CD14-positive monocyte (primary cell): ENCODE data around the gene RYR2. TPM values are rescaled to one million over a fixed set of nuclear protein-coding genes. Genes with fewer than 3 reads are reported as not detected.

Experiments used
- DNase-seq, 3 donors: peaks; one replicate each; pipeline ENCODE4 v3.0.0-alpha.2; 2011 to 2022
- H2AFZ ChIP-seq: 2 replicates; pipeline ENCODE4 v1.6.0; 2012; ENCODE audit warnings: mild to moderate bottlenecking, low read depth, low read length, inconsistent platforms; ENCODE audit not compliant: insufficient read depth, poor library complexity, severe bottlenecking
- H3K27ac ChIP-seq, 2 donors: 1 replicate in 1 of 2; 2 replicates in 1 of 2; pipeline ENCODE4 v1.5.1; 2012 to 2013; ENCODE audit warnings: low read length in 2 of 2, control low read depth in 1 of 2, inconsistent platforms in 1 of 2, low read depth in 1 of 2, mild to moderate bottlenecking in 1 of 2
- H3K27me3 ChIP-seq, 2 donors: one replicate each; pipeline versions ENCODE4 v1.6.0 to v1.6.1; 2011 to 2013; ENCODE audit warnings: low read length in 2 of 2; ENCODE audit not compliant: control insufficient read depth in 2 of 2, insufficient read depth in 2 of 2
- H3K36me3 ChIP-seq, 2 donors: replicated peaks in 1 of 2; 1 replicate in 1 of 2; 2 replicates in 1 of 2; pipeline versions ENCODE4 v1.5.1 to v1.6.1; 2012 to 2013; ENCODE audit warnings: low read length in 2 of 2, control low read depth in 1 of 2, inconsistent platforms in 1 of 2, mild to moderate bottlenecking in 1 of 2; ENCODE audit not compliant: insufficient read depth in 2 of 2, control insufficient read depth in 1 of 2
- H3K4me1 ChIP-seq, 2 donors: 1 replicate in 1 of 2; 2 replicates in 1 of 2; pipeline versions ENCODE4 v1.5.1 to v1.6.1; 2012 to 2013; ENCODE audit warnings: low read length in 2 of 2, control low read depth in 1 of 2, inconsistent platforms in 1 of 2, mild to moderate bottlenecking in 1 of 2, moderate library complexity in 1 of 2; ENCODE audit not compliant: insufficient read depth in 2 of 2, control insufficient read depth in 1 of 2
- H3K4me2 ChIP-seq: replicated peaks from 2 replicates; pipeline ENCODE3; 2012; ENCODE audit warnings: low read length, moderate library complexity, mild to moderate bottlenecking; ENCODE audit not compliant: poor library complexity, severe bottlenecking; ENCODE audit errors: extremely low read depth
- H3K4me3 ChIP-seq, 3 experiments: fragments of 200-600 bp in 1 of 3; sonication (generic) in 1 of 3; replicated peaks in 1 of 3; 1 replicate in 2 of 3; 2 replicates in 1 of 3; pipeline ENCODE4 v1.5.1; 2011 to 2013; ENCODE audit warnings: low read length in 3 of 3, mild to moderate bottlenecking in 3 of 3, control low read depth in 2 of 3, low read depth in 2 of 3, inconsistent platforms in 1 of 3, moderate library complexity in 1 of 3
- H3K79me2 ChIP-seq: 2 replicates; pipeline ENCODE4 v1.6.0; 2012; ENCODE audit warnings: mild to moderate bottlenecking, control low read depth, inconsistent platforms, low read length, moderate library complexity; ENCODE audit not compliant: insufficient read depth
- H3K9ac ChIP-seq: 2 replicates; pipeline ENCODE4 v1.6.0; 2017; ENCODE audit warnings: low read length, mild to moderate bottlenecking; ENCODE audit not compliant: insufficient read depth, poor library complexity, severe bottlenecking
- H3K9me3 ChIP-seq, 2 donors: replicated peaks in 1 of 2; 1 replicate in 1 of 2; 2 replicates in 1 of 2; pipeline versions ENCODE4 v1.5.1 to v1.6.1; 2012 to 2013; ENCODE audit warnings: low read length in 2 of 2, control low read depth in 1 of 2; ENCODE audit not compliant: control insufficient read depth in 1 of 2, insufficient read depth in 1 of 2
- H4K20me1 ChIP-seq: 2 replicates; pipeline ENCODE4 v1.6.0; 2012; ENCODE audit warnings: mild to moderate bottlenecking, low read length, control low read depth, moderate library complexity; ENCODE audit not compliant: insufficient read depth
- H3K27ac Mint-ChIP-seq, 7 donors: one replicate each; pipeline ENCODE4 v1.8.0; 2020; ENCODE audit warnings: mild to moderate bottlenecking in 7 of 7, mixed read lengths in 7 of 7, moderate library complexity in 6 of 7, inconsistent platforms in 2 of 7
- H3K27me3 Mint-ChIP-seq, 3 donors: one replicate each; pipeline ENCODE4 v1.8.0; 2021 to 2022; ENCODE audit warnings: low read depth in 3 of 3, mild to moderate bottlenecking in 3 of 3, mixed read lengths in 3 of 3, moderate library complexity in 3 of 3, inconsistent platforms in 1 of 3
- H3K36me3 Mint-ChIP-seq, 2 donors: one replicate each; pipeline ENCODE4 v1.8.0; 2020; ENCODE audit warnings: mixed read lengths in 2 of 2, inconsistent platforms in 1 of 2, mild to moderate bottlenecking in 1 of 2
- H3K4me1 Mint-ChIP-seq: one replicate; pipeline ENCODE4 v1.8.0; 2020; ENCODE audit warnings: mild to moderate bottlenecking, mixed read lengths
- H3K4me3 Mint-ChIP-seq, 2 donors: one replicate each; pipeline ENCODE4 v1.8.0; 2020; ENCODE audit warnings: mild to moderate bottlenecking in 2 of 2, mixed read lengths in 2 of 2, moderate library complexity in 1 of 2
- H3K9me3 Mint-ChIP-seq, 7 donors: one replicate each; pipeline ENCODE4 v1.8.0; 2020 to 2022; ENCODE audit warnings: mixed read lengths in 7 of 7, mild to moderate bottlenecking in 6 of 7, moderate library complexity in 6 of 7, inconsistent platforms in 2 of 7
- WGBS: methylation state at CpG from one replicate; pipeline ENCODE4 v1.1.5; 2013; ENCODE audit warnings: missing lambda C conversion rate; ENCODE audit not compliant: insufficient coverage; 5-methylcytosine and 5-hydroxymethylcytosine counted together
- intact Hi-C, 2 donors: fragments of 100-400 bp; cut with micrococcal nuclease; formaldehyde crosslinking; loops; one replicate each; pipeline versions ENCODE4 v1.15.0 to v1.15.1; 2023
- polyA plus RNA-seq, 3 donors: library from polyadenylated mRNA; depleted of rRNA in 1 of 3; unstranded in 2 of 3; stranded (reverse) in 1 of 3; fragments of 300-500 nt in 2 of 3; fragments of >200 nt in 1 of 3; fragmentation: Illumina TruSeq in 2 of 3; gene quantifications; 1 replicate in 2 of 3; 2 replicates in 1 of 3; pipeline ENCODE4 v1.2.3, GENCODE V29; 2012 to 2021
- TF ChIP-seq, protein P1 (sequence below): fragments of 200-600 bp; IDR thresholded peaks from one replicate; pipeline ENCODE4 v1.8.0; 2022; ENCODE audit warnings: antibody characterized with exemption, mild to moderate bottlenecking

RYR2 gene
- polyA plus RNA-seq, 3 donors, result not detected

DNA sequence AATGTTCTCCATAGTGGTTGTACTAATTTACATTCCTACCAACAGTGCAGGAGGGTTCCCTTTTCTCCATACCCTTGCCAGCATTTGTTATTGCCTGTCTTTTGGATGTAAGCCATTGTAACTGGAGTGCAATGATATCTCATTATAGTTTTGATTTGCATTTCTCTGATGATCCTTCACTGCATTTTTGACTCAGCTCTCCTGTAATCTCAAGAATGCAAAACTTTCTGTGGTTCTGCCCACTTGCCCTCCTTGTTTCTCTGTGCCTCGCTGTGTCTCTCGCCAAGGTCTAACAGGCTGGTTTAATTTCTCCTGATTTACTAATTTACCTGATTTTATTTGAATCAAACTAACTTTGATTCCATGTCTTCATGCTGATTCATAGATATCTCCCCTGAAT lies 440.8 kb downstream of the RYR2 start:
- intact Hi-C loops, result no loop called here

DNA sequence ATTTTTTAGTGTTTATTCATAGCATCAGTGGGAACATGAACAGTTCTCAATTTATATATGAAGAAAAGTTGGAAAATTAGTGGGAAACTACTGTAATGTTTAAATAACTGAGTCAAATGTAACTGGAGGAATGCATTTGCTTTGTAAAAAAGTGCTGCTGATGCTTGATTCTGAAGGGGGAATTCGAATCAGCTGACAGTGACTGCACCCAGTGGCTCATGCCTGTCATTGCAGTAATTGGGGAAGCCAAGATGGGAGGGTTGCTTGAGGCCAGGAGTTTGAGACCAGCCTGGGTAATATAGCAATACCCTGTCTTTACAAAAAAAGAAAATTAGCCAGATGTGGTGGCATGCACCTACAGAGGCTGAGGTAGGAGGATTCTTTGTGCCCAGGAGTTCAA lies 450.4 kb downstream of the RYR2 start:
- Histone ChIP-seq H3K27me3 (no peaks in the 10 kb centered on the region), H2AFZ (no peak overlapping the region), H3K36me3 (no peaks in the 10 kb centered on the region), H3K4me2 (no peak overlapping the region), H4K20me1 (no peaks in the 10 kb centered on the region), H3K9me3 (peaks cover 0 to 3% of the 10 kb centered on the region in 2 donors), H3K9ac (no peak overlapping the region), H3K4me1 (no peaks in the 10 kb centered on the region), H3K79me2 (no peaks in the 10 kb centered on the region), H3K4me3 (no peak overlapping the region), H3K27ac (no peak overlapping the region)
- intact Hi-C loops, result no loop called here
- Mint-ChIP-seq H3K9me3 (peaks cover 0 to 6% (median 0%) of the 10 kb centered on the region in 7 donors), H3K4me3 (no peak overlapping the region), H3K27me3 (no peaks in the 10 kb centered on the region), H3K4me1 (no peaks in the 10 kb centered on the region), H3K27ac (no peak overlapping the region), H3K36me3 (no peaks in the 10 kb centered on the region)
- TF ChIP-seq, protein P1, sequence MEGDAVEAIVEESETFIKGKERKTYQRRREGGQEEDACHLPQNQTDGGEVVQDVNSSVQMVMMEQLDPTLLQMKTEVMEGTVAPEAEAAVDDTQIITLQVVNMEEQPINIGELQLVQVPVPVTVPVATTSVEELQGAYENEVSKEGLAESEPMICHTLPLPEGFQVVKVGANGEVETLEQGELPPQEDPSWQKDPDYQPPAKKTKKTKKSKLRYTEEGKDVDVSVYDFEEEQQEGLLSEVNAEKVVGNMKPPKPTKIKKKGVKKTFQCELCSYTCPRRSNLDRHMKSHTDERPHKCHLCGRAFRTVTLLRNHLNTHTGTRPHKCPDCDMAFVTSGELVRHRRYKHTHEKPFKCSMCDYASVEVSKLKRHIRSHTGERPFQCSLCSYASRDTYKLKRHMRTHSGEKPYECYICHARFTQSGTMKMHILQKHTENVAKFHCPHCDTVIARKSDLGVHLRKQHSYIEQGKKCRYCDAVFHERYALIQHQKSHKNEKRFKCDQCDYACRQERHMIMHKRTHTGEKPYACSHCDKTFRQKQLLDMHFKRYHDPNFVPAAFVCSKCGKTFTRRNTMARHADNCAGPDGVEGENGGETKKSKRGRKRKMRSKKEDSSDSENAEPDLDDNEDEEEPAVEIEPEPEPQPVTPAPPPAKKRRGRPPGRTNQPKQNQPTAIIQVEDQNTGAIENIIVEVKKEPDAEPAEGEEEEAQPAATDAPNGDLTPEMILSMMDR, result no peak
- DNase-seq, result no peak
- 50% methylated on average over 1 of the region's 1 CpG for WGBS

More for the DNA sequence above, 440.8 kb downstream of the RYR2 start:
- H3K27ac Mint-ChIP-seq, result no peak overlapping the region
- Histone ChIP-seq H3K9me3 (no peaks in the 10 kb centered on the region), H3K4me1 (no peaks in the 10 kb centered on the region), H3K36me3 (no peaks in the 10 kb centered on the region), H3K79me2 (no peaks in the 10 kb centered on the region), H4K20me1 (no peaks in the 10 kb centered on the region), H3K4me3 (no peak overlapping the region), H2AFZ (no peak overlapping the region), H3K27me3 (no peaks in the 10 kb centered on the region), H3K27ac (no peak overlapping the region), H3K4me2 (no peak overlapping the region), H3K9ac (no peak overlapping the region)
- whole genome bisulfite sequencing, result 100% methylated on average over 2 of the region's 2 CpGs
- TF ChIP-seq, protein P1, result no peak
- H3K4me1 Mint-ChIP-seq, result no peaks in the 10 kb centered on the region
- no peak for DNase-seq
- peaks cover 0 to 2% (median 0%) of the 10 kb centered on the region in 7 donors for H3K9me3 Mint-ChIP-seq
- H3K4me3 Mint-ChIP-seq, result no peak overlapping the region
- no peaks in the 10 kb centered on the region for H3K27me3 Mint-ChIP-seq
- H3K36me3 Mint-ChIP-seq, result no peaks in the 10 kb centered on the region
